ENCODE data around the gene NUP107.
"Not testable (repeated sequence)": the region's sequence is repeated elsewhere in the genome, so short reads cannot be mapped to it uniquely, and the experiment has no call there.

Gene NUP107

DNA sequence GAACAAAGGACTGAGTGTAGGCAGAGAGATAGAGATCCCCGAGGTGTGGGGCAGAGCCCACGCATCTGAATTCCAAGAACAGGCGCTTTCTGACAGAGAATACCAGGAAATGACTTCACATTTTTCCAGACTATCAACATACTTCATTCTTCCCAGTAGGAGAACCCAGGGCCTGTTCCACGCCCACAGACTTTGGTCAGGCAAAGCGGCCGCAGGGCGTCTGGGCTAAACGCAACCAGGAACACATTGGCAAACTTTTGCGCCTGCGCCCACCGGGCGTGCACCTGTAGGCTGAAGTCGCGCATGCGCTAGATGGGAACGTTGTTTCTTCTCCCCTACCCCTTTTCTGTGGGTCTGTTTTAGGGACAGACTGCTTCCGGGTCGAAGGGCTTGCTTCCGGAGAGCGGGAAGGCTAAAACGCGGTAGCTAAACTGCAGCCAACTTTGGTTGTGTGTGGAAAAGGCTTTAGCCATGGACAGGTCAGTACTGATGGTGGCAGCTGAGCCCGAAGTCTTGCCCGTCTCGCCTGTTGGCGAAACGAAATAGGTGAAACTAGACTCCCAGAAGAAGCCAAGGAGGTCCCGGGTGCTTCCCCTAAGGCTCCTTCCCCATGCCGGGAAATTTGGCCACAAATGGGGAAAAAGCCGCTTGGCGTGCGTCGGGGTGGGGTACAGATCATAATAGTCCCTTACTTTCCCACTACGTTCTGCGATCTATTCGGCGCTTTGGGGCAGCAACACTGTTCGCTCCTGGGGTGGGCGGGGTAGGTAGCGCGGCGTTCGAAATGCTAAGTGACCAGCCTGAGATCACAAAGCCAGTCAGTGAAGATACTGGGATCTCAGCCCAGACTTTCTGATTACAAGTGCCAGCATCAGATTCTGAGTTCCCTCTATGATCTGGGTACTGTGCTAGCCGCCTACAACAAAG, at the start of gene NUP107:
Gene NUP107 (plus strand): TSS at position 384 of the 927 bp plus-strand sequence. CDS start 88 bp downstream, at position 472.
- peak; percentile 98 for DNase-seq (ENCODE audit: low read depth)

DNA sequence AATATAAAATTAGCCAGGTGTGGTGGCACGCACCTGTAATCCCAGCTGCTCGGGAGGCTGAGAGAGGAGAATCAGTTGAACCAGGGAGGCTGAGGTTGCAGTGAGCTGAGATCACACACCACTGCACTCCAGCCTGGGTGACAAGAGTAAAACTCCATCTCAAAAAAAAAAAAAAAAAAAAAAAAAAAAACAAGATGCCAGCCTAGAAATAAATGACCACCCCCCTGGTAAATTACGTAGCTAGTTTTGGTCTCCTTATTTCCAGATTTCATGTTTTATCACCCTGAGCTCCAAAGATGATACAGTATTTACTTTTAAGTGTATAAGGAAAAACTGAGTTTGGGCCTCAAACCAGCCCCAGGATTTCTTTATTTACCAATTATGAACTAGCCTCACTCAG, 49.3 kb upstream of the NUP107 start:
- not testable (repeated sequence) for DNase-seq (ENCODE audit: low read depth)

DNA sequence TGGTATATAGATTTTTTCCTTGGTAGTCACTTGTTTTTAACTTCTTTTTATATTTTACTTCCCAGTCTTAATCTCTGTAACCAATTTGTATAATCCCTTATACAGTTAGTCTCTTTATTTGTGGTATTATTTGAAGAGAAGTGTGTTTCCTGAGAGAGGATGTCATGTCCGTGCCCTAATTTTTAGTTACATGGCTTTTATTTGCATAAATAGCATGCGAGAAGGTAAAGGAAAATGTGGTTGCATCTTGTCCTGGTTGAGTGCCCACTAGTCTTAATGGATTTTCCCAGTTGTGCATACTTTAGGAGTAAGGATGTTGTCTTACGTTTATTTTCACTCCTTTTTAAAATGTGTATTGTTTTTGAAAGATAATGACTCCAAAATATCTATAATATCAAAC, 48.6 kb upstream of the NUP107 start:
- DNase-seq (ENCODE audit: low read depth) = no peak

DNA sequence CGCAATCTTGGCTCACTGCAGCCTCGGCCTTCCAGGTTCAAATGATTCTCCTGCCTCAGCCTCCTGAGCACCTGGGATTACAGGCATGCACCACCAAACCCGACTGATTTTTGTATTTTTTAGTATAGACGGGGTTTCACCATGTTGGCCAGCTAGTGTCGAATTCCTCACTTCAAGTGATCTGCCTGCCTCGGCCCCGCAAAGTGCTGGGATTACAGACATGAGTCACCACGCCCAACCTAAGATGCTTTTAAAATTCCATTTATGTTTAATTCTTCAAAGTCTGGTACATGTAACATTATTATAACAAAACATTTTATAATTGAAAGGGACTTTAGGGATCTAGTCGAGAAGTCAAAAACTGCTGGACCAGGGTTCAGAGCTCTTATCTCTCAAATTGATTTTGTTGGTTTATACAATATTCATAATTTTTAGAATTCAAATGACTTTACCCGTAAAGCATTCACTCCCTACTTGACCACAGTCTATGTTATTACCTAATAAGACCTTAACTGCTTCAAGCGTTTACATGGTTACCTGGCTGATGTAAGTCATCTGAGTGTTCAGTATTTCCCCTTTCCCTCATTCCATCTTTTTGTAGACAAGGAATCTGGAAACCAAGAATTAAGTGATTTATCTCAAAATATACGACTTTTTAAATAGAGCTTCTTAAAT, 47.9 kb upstream of the NUP107 start:
- DNase-seq (ENCODE audit: low read depth) = no peak

DNA sequence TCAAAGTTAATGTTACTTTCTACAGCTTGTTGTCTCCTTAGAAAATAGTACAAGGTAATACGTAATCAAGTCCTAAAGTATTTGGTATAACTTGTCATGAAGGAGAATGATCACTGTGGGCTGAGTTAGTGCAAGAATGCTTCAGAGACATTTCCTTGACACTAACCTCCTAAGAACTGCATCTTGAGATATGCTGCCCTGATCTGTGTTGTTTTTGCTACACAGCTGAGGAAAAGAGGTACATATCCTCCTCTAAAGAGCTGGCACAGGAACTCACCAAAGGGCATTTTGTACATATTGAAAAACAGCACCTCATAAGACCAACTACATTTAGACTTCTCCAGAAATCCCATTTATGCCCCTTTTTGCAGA, 47.4 kb upstream of the NUP107 start:
- no peak for DNase-seq (ENCODE audit: low read depth)

DNA sequence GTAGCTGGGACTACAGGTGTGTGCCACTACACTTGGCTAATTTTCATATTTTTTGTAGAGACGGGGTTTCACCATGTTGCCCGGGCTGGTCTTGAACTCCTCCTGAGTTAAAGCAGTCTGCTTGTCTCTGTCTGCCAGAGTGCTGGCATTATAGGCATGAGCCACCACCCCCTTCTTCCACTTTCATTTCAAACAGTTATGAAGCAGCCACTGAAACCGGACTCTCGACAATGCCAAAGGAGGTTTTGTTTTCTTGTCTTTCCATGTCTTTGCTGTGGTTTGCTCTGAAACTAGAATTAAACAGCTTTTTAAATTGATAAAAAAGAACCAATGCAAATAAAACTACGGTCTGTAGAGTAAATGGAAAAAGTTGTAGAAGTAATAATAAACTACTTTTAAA, 45.6 kb upstream of the NUP107 start:
- no peak for DNase-seq (ENCODE audit: low read depth)

DNA sequence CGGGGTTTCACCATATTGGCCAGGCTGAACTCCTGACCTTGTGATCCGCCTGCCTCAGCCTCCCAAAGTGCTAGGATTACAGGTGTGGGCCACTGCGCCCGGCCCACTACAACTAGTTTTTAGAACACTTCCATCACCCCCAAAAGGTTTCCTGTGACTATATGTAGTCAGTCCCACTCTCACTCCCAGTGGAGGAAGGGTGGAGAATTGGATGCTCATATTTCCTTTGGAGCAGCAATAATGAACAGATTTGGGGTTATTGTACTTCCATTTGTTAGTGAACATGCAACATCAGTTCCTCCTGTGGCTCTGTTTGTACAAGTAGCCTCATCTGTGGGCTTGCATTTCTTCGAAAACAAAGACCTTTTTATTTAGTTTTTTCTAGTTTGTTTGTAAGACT, 40.3 kb upstream of the NUP107 start:
- no peak for DNase-seq (ENCODE audit: low read depth)

DNA sequence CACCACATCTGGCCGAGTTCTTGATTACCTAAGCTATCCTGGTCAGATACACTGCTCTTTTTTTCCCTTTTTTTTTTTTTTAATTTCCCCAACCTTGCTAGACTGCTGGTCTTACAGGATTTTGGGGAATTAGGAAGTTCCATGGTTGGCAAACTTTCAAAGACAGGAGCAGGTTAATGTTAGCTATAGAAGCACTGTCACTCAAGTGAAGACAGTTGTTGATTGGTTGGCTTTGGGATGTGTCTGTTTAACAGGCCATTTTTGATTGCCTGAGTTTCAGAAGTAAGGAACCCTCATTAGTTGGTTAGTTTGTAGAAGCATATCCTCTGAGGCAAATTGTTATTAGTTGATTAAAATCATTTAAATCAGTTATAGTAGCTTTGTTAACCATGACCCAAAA, 39.3 kb upstream of the NUP107 start:
- no peak for DNase-seq (ENCODE audit: low read depth)

DNA sequence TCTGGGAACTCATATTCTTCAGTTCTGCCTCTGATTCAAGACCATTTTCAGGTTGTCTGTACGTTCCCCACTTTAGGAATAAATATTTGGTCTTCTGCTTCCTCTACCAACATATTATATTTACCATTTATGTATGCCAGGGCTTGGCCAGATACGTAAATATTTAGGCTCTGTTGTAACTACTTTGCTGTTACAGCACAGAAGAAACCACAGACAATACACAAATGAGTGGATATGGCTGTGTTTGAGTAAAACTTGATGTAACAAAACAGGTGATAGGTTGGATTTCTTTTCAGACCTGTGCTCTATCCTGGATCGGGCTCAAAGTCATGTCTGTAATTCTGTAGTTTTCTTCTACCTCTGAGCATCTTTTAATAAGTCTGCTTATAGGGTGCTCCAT, 38.6 kb upstream of the NUP107 start:
- DNase-seq (ENCODE audit: low read depth) = no peak

DNA sequence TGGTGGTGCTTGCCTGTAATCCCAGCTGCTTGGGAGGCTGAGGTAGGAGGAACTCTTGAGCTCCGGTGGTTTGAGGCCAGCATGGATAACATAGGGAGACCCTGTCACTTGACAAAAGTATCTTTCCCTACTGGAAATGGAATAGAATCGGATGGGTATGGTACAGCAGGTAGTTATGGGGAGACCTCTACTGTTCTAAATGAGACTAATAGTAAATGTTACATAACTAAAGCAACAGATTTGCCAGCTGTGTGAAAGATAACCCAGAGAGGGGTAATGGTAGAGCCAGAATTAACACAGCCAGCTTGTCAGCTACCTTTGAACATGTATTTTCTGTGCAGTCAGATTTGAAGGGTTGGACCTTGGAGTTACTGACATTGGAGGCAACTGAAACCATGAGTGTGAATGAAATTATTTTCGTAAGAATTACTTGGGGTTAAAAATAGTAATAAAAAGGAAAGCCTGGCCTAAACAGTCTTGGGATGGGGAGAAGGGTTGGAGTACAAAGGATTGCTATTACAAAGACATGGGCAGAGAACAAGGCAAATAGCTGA, 21.7 kb upstream of the NUP107 start:
- no peak for DNase-seq (ENCODE audit: low read depth)

DNA sequence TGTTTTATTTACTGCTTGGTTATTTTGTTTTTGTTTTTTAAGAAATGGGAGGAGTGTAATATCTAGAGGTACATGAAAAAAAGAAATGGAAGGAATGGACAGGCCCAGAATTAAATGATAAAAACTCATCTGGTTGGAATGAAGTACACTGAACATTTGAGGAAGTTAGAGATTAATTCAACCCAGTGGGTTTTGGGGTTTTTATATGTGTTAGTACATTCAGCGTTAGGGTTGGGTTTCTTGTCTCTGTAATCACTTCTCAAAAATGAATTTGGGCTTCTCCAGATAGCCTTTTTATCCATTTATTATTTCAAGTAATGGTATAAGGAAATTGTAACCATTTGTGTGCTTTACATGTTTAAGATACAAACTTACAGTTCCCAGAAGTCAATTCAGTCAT, 19.5 kb upstream of the NUP107 start:
- DNase-seq (ENCODE audit: low read depth) = no peak

DNA sequence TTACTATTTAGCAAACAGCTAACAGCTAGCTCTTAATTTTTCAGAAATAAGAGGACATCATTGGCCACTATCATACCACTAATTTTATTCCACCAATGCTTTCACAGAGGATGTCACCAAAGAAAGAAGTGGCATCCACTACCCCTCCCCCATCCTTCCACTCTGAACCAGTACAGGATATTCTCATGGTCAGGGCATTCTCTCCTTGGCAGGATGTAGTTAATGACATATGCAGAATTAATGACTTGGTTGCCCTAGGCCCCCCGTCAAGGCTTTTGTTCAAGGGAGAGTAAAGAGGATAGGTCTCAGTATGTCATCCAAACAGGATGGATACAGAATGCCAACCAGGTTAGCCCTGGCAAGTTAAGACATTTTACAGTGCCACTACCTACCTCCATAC, 18.9 kb upstream of the NUP107 start:
- DNase-seq (ENCODE audit: low read depth) = no peak

DNA sequence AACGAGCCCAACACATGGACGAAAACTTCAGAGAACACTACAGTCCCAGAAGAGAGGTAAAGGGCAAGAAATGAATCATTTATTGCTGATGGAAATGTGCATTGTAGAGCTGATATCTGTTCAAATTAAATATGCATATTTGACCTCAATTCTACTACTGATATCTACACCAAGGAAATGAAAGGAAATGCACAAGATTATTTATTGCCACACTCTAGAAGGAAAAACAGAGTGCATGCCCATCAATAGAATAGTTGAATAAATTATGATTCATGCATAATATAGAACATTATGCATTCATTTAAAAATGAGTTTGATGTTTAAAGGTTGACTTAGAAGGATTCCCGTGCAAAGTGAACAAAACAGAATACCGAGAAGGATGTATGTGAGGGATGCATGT, 15.6 kb upstream of the NUP107 start:
- DNase-seq (ENCODE audit: low read depth) = no peak

DNA sequence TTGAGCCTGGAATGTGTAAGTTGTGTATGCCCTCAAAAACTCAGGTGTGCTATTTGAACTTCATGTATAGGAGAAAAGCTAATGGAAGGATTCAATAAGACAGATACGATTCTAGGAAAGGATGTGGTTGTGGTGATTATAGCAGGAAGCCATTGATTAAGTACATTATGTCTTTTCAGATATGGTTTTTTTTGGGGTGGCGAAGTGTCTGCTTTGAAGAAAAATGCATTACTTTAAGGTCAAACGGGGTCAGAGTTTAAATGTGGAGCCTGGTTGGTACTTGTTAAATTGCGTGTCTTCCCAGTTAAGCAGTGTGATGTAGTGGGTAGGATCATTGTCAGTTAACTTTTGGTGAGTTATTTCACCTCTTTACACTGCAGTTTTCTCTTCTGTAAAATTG, 13.0 kb upstream of the NUP107 start:
- DNase-seq (ENCODE audit: low read depth) = no peak

DNA sequence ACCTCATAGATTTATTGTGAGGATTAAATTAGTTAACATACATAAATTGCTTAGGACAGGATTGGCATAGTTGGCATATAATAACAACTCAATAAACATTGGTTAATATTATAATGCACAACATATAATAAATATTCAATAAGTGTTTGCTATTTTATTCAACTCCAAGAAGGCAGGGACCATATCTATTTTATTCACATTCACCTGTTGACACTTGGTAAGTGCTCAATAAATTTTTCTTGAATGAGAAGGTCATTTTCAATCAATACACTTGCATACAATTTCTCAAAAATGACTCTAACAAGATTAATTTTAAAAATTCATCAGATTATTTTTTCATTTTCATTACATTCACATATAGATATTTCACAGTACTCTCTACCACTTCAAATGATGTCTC, 12.4 kb upstream of the NUP107 start:
- no peak for DNase-seq (ENCODE audit: low read depth)

DNA sequence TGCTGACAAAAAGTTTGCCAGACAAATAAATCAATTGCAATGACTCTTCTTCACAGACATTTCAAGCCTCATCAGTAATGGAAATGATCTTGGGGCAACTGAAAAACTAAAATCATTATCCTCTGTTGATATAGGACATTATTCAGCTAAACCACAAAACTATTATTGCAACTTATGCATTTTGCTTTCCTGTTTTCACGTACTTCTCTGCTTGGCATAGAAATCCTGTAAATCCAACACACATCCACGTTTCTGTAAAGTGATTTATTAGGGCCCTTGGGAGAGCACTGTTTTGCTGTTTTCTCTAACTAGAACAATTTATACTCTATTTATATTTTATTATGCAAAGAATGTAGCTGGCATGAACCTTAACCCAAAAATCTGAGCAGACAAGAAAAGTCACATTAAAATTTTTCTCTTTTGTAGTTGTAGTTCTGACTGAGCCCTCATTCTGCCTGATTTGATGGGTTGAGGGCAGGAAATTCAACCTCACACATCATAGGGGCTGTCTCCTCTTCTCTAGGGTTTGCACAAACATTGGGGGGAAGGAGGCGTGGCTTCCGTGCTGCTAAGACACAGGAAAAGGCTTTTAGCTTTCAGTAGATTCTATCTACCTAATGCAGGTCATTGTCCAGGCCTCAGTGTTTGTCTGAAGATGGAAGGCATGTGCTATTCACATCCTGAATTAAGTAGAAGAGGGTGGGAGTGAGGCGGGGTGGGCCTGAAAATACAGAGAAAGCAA, 11.5 kb upstream of the NUP107 start:
- no peak for DNase-seq (ENCODE audit: low read depth)

DNA sequence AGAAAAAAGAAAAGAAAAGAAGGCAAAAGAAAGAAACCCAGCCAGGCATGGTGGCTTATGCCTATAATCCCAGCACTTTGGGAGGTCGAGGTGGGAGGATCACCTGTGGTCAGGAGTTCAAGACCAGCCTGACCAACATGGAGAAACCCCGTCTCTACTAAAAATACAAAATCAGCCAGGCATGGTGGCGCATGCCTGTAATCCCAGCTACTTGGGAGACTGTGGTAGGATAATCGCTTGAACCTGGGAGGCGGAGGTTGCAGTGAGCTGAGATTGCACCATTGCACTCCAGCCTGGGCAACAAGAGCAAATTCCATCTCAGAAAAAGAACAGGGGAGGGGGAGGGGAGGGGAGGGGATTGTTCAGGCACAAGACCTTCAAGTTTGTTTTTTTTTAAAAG, 9.9 kb upstream of the NUP107 start:
- DNase-seq (ENCODE audit: low read depth) = not testable (repeated sequence)

DNA sequence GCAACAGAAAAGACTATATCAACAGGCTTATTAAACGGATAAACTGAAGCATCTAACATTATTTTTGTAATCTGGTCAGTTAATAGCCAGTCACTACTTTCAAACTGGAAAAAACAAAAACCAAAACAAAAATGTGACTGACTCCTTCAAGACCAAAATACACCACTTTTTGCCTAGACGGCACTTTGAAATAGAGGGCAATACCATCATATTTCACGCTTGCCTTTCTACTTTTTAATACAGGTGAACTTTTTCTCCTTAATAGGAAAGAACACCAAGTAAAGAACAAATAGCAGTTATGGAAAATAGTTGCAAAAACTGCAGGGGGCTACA, 550 bp upstream of the NUP107 start:
- DNase-seq (ENCODE audit: low read depth) = no peak

DNA sequence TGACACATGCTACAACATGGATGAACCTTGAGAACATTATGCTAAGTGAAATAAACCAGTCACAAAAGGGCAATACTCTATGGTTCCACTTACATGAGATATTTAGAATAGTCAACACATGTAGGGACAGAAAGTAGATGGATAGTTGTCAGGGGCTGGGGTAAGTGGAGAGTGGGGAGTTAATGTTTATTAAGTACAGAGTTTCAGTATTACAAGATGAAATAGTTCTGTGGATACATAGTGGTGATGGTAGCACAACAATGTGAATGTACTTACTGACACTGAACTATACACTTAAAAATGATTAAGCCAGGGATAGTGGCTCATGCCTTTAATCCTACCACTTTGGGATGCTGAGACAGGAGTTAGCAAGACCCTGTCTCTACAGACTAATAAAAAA, 8.7 kb downstream of the NUP107 start:
- no peak for DNase-seq (ENCODE audit: low read depth)

DNA sequence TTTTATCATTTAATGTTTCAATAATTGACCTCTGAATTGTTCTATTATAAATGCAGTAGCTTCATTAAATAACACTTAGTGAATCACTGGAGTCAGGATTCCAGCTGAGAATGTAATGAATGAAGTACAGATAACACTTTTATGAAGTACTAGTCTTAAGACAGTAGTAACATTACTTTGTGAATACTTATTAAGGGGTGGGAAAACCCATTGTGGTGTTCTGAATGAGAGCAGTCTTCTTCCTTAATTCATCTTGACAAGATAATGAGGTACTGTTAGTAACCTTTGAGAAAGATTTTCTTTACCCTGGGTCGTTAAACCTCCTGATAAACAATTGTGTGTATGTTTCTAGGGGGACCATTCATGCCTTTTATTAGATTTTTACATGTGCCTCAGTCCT, 12.7 kb downstream of the NUP107 start:
- DNase-seq (ENCODE audit: low read depth) = no peak

DNA sequence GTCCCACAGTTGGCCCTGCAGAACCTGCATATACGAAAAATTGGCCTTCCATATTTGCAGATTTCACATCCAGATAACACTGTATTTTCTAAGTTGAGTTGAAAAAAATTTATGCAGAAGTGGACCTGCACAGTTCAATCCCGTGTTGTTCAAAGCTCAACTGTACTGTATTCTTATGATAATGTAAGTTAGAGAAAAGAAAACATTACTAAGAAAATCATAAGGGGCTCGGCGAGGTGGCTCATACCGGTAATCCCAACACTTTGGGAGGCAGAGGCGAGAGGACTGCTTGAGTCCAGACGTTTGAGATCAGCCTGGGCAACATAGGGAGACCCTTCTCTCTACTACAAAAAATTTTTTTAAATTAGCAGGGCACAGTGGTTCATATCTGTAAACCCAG, 41.0 kb downstream of the NUP107 start:
- no peak for DNase-seq (ENCODE audit: low read depth)

DNA sequence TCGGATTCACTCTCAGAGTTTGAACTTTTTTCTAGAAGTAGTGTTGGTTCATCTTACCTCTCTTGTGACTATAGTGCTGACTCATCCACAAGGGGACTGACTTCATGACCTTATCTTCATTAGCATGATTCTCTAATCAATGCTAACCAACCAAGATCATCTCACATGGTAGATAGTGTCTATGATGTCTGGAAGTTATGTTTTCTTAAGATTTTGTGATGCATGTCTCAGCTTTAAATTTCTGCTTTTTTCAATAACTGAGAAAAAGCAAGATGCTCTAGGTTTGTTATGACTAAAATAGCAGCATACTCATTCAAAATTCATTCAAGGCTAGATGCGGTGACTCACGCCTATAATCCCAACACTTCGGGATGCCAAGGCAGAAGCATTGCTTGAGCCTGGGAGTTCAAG, 46.9 kb downstream of the NUP107 start:
- DNase-seq (ENCODE audit: low read depth) = peak; percentile 79

DNA sequence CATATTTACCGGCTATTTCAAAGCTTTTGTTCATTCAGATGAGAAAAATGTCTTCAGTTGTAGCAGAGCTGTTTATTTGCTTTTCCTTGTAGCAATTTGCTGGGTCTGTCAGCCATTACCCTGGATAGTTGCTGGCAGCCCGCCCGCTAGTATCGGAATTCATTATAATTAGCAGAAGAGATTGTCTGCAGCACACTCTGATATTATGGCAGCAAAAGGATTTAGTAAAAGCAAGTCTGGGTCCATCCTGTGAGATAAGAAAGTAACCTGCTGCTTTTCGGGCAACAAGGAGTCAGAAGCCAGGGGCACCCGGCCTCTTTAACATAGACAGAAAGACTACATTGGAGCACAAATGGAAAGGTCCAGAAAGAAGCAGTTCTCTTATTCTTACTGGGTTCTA, 53.1 kb downstream of the NUP107 start:
- DNase-seq (ENCODE audit: low read depth) = no peak
